Activated naive CD4-positive, alpha-beta T cell treated with anti-CD3 and anti-CD28 coated beads, Interleukin-2, amount 50 U/mL, for 24 hours (primary cell): ENCODE measurements around the gene UBTD2.
A peak's percentile ranks its signal among the peaks of the same experiment; 100 is the strongest.

Experiments used
- H3K27ac Mint-ChIP-seq: one replicate; pipeline ENCODE4 v1.8.0; 2021; ENCODE audit warnings: mild to moderate bottlenecking, mixed read lengths
- H3K27me3 Mint-ChIP-seq: one replicate; pipeline ENCODE4 v1.8.0; 2021; ENCODE audit warnings: mixed read lengths
- H3K36me3 Mint-ChIP-seq: one replicate; pipeline ENCODE4 v1.8.0; 2021; ENCODE audit warnings: mixed read lengths
- H3K4me1 Mint-ChIP-seq: one replicate; pipeline ENCODE4 v1.8.0; 2021; ENCODE audit warnings: mixed read lengths
- H3K4me3 Mint-ChIP-seq: one replicate; pipeline ENCODE4 v1.8.0; 2021; ENCODE audit warnings: mild to moderate bottlenecking, mixed read lengths
- H3K9me3 Mint-ChIP-seq: one replicate; pipeline ENCODE4 v1.8.0; 2021; ENCODE audit warnings: mixed read lengths

The UBTD2 gene

GRCh38 chr5:172178301-172178987 is 105.1 kb downstream of the UBTD2 start:
- H3K36me3 Mint-ChIP-seq, result peaks cover 10% of the 10 kb centered on the region
- H3K4me3 Mint-ChIP-seq, result peak overlapping the region; percentile 63
- peaks cover 84% of the 10 kb centered on the region for H3K4me1 Mint-ChIP-seq
- peak overlapping the region; percentile 96 for H3K27ac Mint-ChIP-seq
- no peaks in the 10 kb centered on the region for H3K27me3 Mint-ChIP-seq
- no peaks in the 10 kb centered on the region for H3K9me3 Mint-ChIP-seq

- H3K27me3 Mint-ChIP-seq, result no peaks in the 10 kb centered on the region
- H3K9me3 Mint-ChIP-seq, result no peaks in the 10 kb centered on the region
- peaks cover 85% of the 10 kb centered on the region for H3K4me1 Mint-ChIP-seq
- H3K27ac Mint-ChIP-seq, result peak overlapping the region; percentile 70
- peak overlapping the region; percentile 23 for H3K4me3 Mint-ChIP-seq
- peaks cover 8% of the 10 kb centered on the region for H3K36me3 Mint-ChIP-seq
Measured at GRCh38 chr5:172177176-172177575, 106.4 kb downstream of the UBTD2 start.

GRCh38 chr5:172175263-172175719 is 108.3 kb downstream of the UBTD2 start:
- Mint-ChIP-seq H3K9me3 (no peaks in the 10 kb centered on the region), H3K27me3 (no peaks in the 10 kb centered on the region), H3K4me1 (peaks cover 95% of the 10 kb centered on the region), H3K4me3 (peak overlapping the region; percentile 86), H3K36me3 (peaks cover 4% of the 10 kb centered on the region), H3K27ac (peak overlapping the region; percentile 95)

GRCh38 chr5:172173564-172174153 is 109.9 kb downstream of the UBTD2 start:
- H3K4me3 Mint-ChIP-seq, result peak overlapping the region; percentile 86
- peaks cover 96% of the 10 kb centered on the region for H3K4me1 Mint-ChIP-seq
- H3K36me3 Mint-ChIP-seq, result peaks cover 5% of the 10 kb centered on the region
- H3K27me3 Mint-ChIP-seq, result no peaks in the 10 kb centered on the region
- peak overlapping the region; percentile 95 for H3K27ac Mint-ChIP-seq
- H3K9me3 Mint-ChIP-seq, result no peaks in the 10 kb centered on the region

GRCh38 chr5:172172912-172173563 is 110.5 kb downstream of the UBTD2 start:
- no peaks in the 10 kb centered on the region for H3K27me3 Mint-ChIP-seq
- no peaks in the 10 kb centered on the region for H3K9me3 Mint-ChIP-seq
- H3K36me3 Mint-ChIP-seq, result peaks cover 2% of the 10 kb centered on the region
- peak overlapping the region; percentile 86 for H3K4me3 Mint-ChIP-seq
- H3K27ac Mint-ChIP-seq, result peak overlapping the region; percentile 95
- peaks cover 96% of the 10 kb centered on the region for H3K4me1 Mint-ChIP-seq

- peaks cover 99% of the 10 kb centered on the region for H3K4me1 Mint-ChIP-seq
- no peaks in the 10 kb centered on the region for H3K9me3 Mint-ChIP-seq
- H3K27me3 Mint-ChIP-seq, result no peaks in the 10 kb centered on the region
- H3K36me3 Mint-ChIP-seq, result peaks cover 2% of the 10 kb centered on the region
- H3K27ac Mint-ChIP-seq, result peak overlapping the region; percentile 55
- H3K4me3 Mint-ChIP-seq, result no peak overlapping the region
Measured at GRCh38 chr5:172171118-172171517, 112.4 kb downstream of the UBTD2 start.

GRCh38 chr5:172170251-172170701 is 113.3 kb downstream of the UBTD2 start:
- H3K27me3 Mint-ChIP-seq, result no peaks in the 10 kb centered on the region

GRCh38 chr5:172169216-172169615 is 114.3 kb downstream of the UBTD2 start:
- Mint-ChIP-seq H3K27ac (peak overlapping the region; percentile 76), H3K27me3 (no peaks in the 10 kb centered on the region), H3K4me1 (peaks cover 92% of the 10 kb centered on the region), H3K9me3 (no peaks in the 10 kb centered on the region), H3K36me3 (peaks cover 2% of the 10 kb centered on the region), H3K4me3 (no peak overlapping the region)

More at GRCh38 chr5:172170251-172170701, 113.3 kb downstream of the UBTD2 start:
- Mint-ChIP-seq H3K9me3 (no peaks in the 10 kb centered on the region), H3K4me1 (peaks cover 94% of the 10 kb centered on the region), H3K27ac (peak overlapping the region; percentile 84), H3K4me3 (peak overlapping the region; percentile 19), H3K36me3 (peaks cover 2% of the 10 kb centered on the region)

- Mint-ChIP-seq H3K27ac (no peak overlapping the region), H3K9me3 (no peaks in the 10 kb centered on the region), H3K4me3 (no peak overlapping the region), H3K27me3 (no peaks in the 10 kb centered on the region), H3K36me3 (peaks cover 2% of the 10 kb centered on the region), H3K4me1 (peaks cover 89% of the 10 kb centered on the region)
Measured at GRCh38 chr5:172168311-172168710, 115.3 kb downstream of the UBTD2 start.

- Mint-ChIP-seq H3K27me3 (no peaks in the 10 kb centered on the region), H3K4me1 (peaks cover 89% of the 10 kb centered on the region), H3K27ac (no peak overlapping the region), H3K4me3 (no peak overlapping the region), H3K36me3 (peaks cover 2% of the 10 kb centered on the region), H3K9me3 (no peaks in the 10 kb centered on the region)
Measured at GRCh38 chr5:172167895-172168294, 115.7 kb downstream of the UBTD2 start.

GRCh38 chr5:172166030-172166826 is 117.3 kb downstream of the UBTD2 start:
- Mint-ChIP-seq H3K4me3 (no peak overlapping the region), H3K36me3 (peaks cover 3% of the 10 kb centered on the region), H3K27me3 (no peaks in the 10 kb centered on the region), H3K4me1 (peaks cover 88% of the 10 kb centered on the region), H3K9me3 (no peaks in the 10 kb centered on the region), H3K27ac (peak overlapping the region; percentile 41)

GRCh38 chr5:172165465-172165864 is 118.1 kb downstream of the UBTD2 start:
- Mint-ChIP-seq H3K9me3 (no peaks in the 10 kb centered on the region), H3K36me3 (peaks cover 3% of the 10 kb centered on the region), H3K4me3 (no peak overlapping the region), H3K27me3 (no peaks in the 10 kb centered on the region), H3K27ac (no peak overlapping the region), H3K4me1 (peaks cover 86% of the 10 kb centered on the region)

GRCh38 chr5:172164769-172165212 is 118.8 kb downstream of the UBTD2 start:
- Mint-ChIP-seq H3K4me1 (peaks cover 82% of the 10 kb centered on the region), H3K27ac (peak overlapping the region; percentile 83), H3K27me3 (no peaks in the 10 kb centered on the region), H3K4me3 (no peak overlapping the region), H3K36me3 (peaks cover 3% of the 10 kb centered on the region), H3K9me3 (no peaks in the 10 kb centered on the region)

GRCh38 chr5:172163346-172163745 is 120.2 kb downstream of the UBTD2 start:
- Mint-ChIP-seq H3K4me3 (no peak overlapping the region), H3K27me3 (no peaks in the 10 kb centered on the region), H3K9me3 (no peaks in the 10 kb centered on the region), H3K36me3 (peaks cover 1% of the 10 kb centered on the region), H3K27ac (peak overlapping the region; percentile 23), H3K4me1 (peaks cover 77% of the 10 kb centered on the region)

- peak overlapping the region; percentile 23 for H3K27ac Mint-ChIP-seq
- peaks cover 77% of the 10 kb centered on the region for H3K4me1 Mint-ChIP-seq
- H3K9me3 Mint-ChIP-seq, result no peaks in the 10 kb centered on the region
- H3K4me3 Mint-ChIP-seq, result no peak overlapping the region
- peaks cover 1% of the 10 kb centered on the region for H3K36me3 Mint-ChIP-seq
- no peaks in the 10 kb centered on the region for H3K27me3 Mint-ChIP-seq
Measured at GRCh38 chr5:172162987-172163343, 120.6 kb downstream of the UBTD2 start.
